AG09319 (cell line): ENCODE measurements around the gene C4B.
"Not testable (repeated sequence)": the region's sequence is repeated elsewhere in the genome, so short reads cannot be mapped to it uniquely, and the experiment has no call there.

Source experiments
- DNase-seq: peaks from one replicate; pipeline ENCODE4 v3.0.0-alpha.2; 2010; ENCODE audit warnings: low read depth; ENCODE audit errors: extremely low read depth
- CTCF ChIP-seq: IDR thresholded peaks from 2 replicates; pipeline ENCODE4 v1.5.1; 2011; ENCODE audit warnings: low read depth, mild to moderate bottlenecking, inconsistent platforms, low read length, moderate library complexity

C4B gene

GRCh38 chr6:31977816-31978431 lies 36.7 kb upstream of the C4B start:
- no peak for DNase-seq
- TF ChIP-seq CTCF = no peak

GRCh38 chr6:31978831-31979230 lies 35.8 kb upstream of the C4B start:
- no peak for TF ChIP-seq CTCF
- DNase-seq = no peak

GRCh38 chr6:31979238-31979898 lies 35.2 kb upstream of the C4B start:
- TF ChIP-seq CTCF = no peak
- DNase-seq = no peak

- DNase-seq = not testable (repeated sequence)
Measured at GRCh38 chr6:31980195-31980876, 34.3 kb upstream of the C4B start.

- DNase-seq = not testable (repeated sequence)
Measured at GRCh38 chr6:31980998-31981397, 33.6 kb upstream of the C4B start.

- DNase-seq = not testable (repeated sequence)
Measured at GRCh38 chr6:31981744-31982143, 32.9 kb upstream of the C4B start, which contains the start of gene C4A. Gene C4A, plus strand, starts transcription at chr6:31982057. Its CDS starts 51 bp downstream, at chr6:31982108.

- not testable (repeated sequence) for DNase-seq
Measured at GRCh38 chr6:31989363-31989762, 25.2 kb upstream of the C4B start.

- not testable (repeated sequence) for DNase-seq
Measured at GRCh38 chr6:31994421-31994820, 20.2 kb upstream of the C4B start.

- not testable (repeated sequence) for DNase-seq
Measured at GRCh38 chr6:31996385-31996784, 18.2 kb upstream of the C4B start.

- not testable (repeated sequence) for DNase-seq
Measured at GRCh38 chr6:32002546-32003268, 11.9 kb upstream of the C4B start.

GRCh38 chr6:32003301-32003700 lies 11.3 kb upstream of the C4B start:
- not testable (repeated sequence) for DNase-seq

GRCh38 chr6:32004393-32004792 lies 10.2 kb upstream of the C4B start:
- DNase-seq = not testable (repeated sequence)

- DNase-seq = not testable (repeated sequence)
Measured at GRCh38 chr6:32004864-32005537, 9.6 kb upstream of the C4B start.

- DNase-seq = not testable (repeated sequence)
Measured at GRCh38 chr6:32005538-32005880, 9.1 kb upstream of the C4B start.

GRCh38 chr6:32005991-32006529 lies 8.5 kb upstream of the C4B start:
- DNase-seq = not testable (repeated sequence)

GRCh38 chr6:32007086-32007485 lies 7.5 kb upstream of the C4B start:
- not testable (repeated sequence) for DNase-seq
